Body of pancreas (tissue), 4 donors: Measurements from ENCODE around the gene AMACR. TPM values are rescaled to one million over a fixed set of nuclear protein-coding genes. Genes with fewer than 3 reads are reported as not detected.

ENCODE experiments used
- ATAC-seq: fragments of 150-250 bp; one replicate; pipeline ENCODE4 v1.9.1; 2016
- DNase-seq, 4 donors: peaks; one replicate each; pipeline ENCODE4 v3.0.0-alpha.2; 2019
- H3K27ac ChIP-seq, 4 donors: fragments of 200-600 bp; sonication (generic); 1 replicate in 3 of 4; 2 replicates in 1 of 4; pipeline versions ENCODE4 v1.5.1 to v1.6.1; 2016 to 2019; ENCODE audit warnings: mild to moderate bottlenecking in 1 of 4, mixed read lengths in 1 of 4, moderate library complexity in 1 of 4
- H3K27me3 ChIP-seq, 2 donors: fragments of 200-600 bp; sonication (generic); one replicate each; pipeline ENCODE4 v1.6.0; 2016; ENCODE audit warnings: mild to moderate bottlenecking in 1 of 2
- H3K36me3 ChIP-seq, 2 donors: fragments of 200-600 bp; sonication (generic); replicated peaks in 1 of 2; 2 replicates each; pipeline ENCODE4 v1.5.1; 2016; ENCODE audit warnings: low read depth in 2 of 2; ENCODE audit not compliant: insufficient read depth in 1 of 2
- H3K4me1 ChIP-seq: fragments of 200-600 bp; sonication (generic); one replicate; pipeline ENCODE4 v1.6.0; 2016
- H3K4me3 ChIP-seq, 2 donors: fragments of 200-600 bp; sonication (generic); 1 replicate in 1 of 2; 2 replicates in 1 of 2; pipeline ENCODE4 v1.5.1; 2016 to 2019
- H3K9me3 ChIP-seq, 3 donors: fragments of 200-600 bp; sonication (generic); 1 replicate in 2 of 3; 2 replicates in 1 of 3; pipeline ENCODE4 v1.5.1; 2016
- CTCF ChIP-seq, 7 experiments: fragments of 450-650 bp in 4 of 7; fragments of 200-600 bp in 3 of 7; sonication (generic) in 3 of 7; IDR thresholded peaks; one replicate each; pipeline ENCODE4 v1.5.1; 2016 to 2019; ENCODE audit warnings: antibody characterized with exemption in 7 of 7
- POLR2A ChIP-seq, 3 donors: fragments of 450-650 bp; IDR thresholded peaks; one replicate each; pipeline ENCODE4 v1.6.1; 2016; ENCODE audit warnings: antibody characterized with exemption in 3 of 3, mild to moderate bottlenecking in 2 of 3
- WGBS, 2 donors: methylation state at CpG; one replicate each; pipeline ENCODE4 v1.1.5; 2017; 5-methylcytosine and 5-hydroxymethylcytosine counted together
- intact Hi-C: fragments of 100-400 bp; cut with DNase I; formaldehyde crosslinking; loops from one replicate; pipeline ENCODE4 v1.15.1; 2023
- total RNA-seq, 2 donors: library from RNA; depleted of rRNA; stranded (reverse); fragments of >200 nt; gene quantifications; one replicate each; pipeline ENCODE4 v1.1.0, GENCODE V29; 2016

AMACR gene
- total RNA-seq, 2 donors from 2014 or later, result 5.4 to 7.3 TPM

GRCh38 chr5:34009610-34010009 lies 1.8 kb upstream of the AMACR start:
- TF ChIP-seq CTCF (IDR thresholded peaks at IDR 0.05) (no peak), POLR2A (IDR thresholded peaks at IDR 0.05) (no peak)
- H3K27ac ChIP-seq, result no peak overlapping the region
- no peak for ATAC-seq

GRCh38 chr5:34008802-34009201 lies 952 bp upstream of the AMACR start:
- Histone ChIP-seq H3K27ac (peak overlapping the region in 3 of 4 donors; percentile 88 to 95 (median 89)), H3K9me3 (no peaks in the 10 kb centered on the region), H3K4me1 (peaks cover 28% of the 10 kb centered on the region), H3K27me3 (no peaks in the 10 kb centered on the region), H3K36me3 (no peaks in the 10 kb centered on the region), H3K4me3 (peak overlapping the region; percentile 48 to 60)
- WGBS, 2 donors, result 2 to 5% methylated on average over 1 of the region's 1 CpG
- TF ChIP-seq POLR2A (IDR thresholded peaks at IDR 0.05), result no peak
- TF ChIP-seq CTCF (IDR thresholded peaks at IDR 0.05), result no peak
- ATAC-seq (no peak), DNase-seq (no peak)
- intact Hi-C loops, result no loop called here

More at GRCh38 chr5:34009610-34010009, 1.8 kb upstream of the AMACR start:
- Histone ChIP-seq H3K4me1 (peaks cover 28% of the 10 kb centered on the region), H3K36me3 (no peaks in the 10 kb centered on the region), H3K9me3 (no peaks in the 10 kb centered on the region), H3K27me3 (no peaks in the 10 kb centered on the region), H3K4me3 (no peak overlapping the region)
- intact Hi-C loops, result no loop called here
- DNase-seq, result no peak
- 64 to 91% methylated on average over 1 of the region's 1 CpG for WGBS, 2 donors

- peak; percentile 11 to 23 (median 20) for DNase-seq
- no peak for ATAC-seq
- H3K27ac ChIP-seq, result peak overlapping the region; percentile 83 to 95 (median 88)
- peak overlapping the region; percentile 48 to 60 for H3K4me3 ChIP-seq
- WGBS, 2 donors, result 0 to 1% methylated on average over 11 of the region's 11 CpGs
- no peaks in the 10 kb centered on the region for H3K9me3 ChIP-seq
- intact Hi-C loops, result no loop called here
- H3K36me3 ChIP-seq, result no peaks in the 10 kb centered on the region
- H3K27me3 ChIP-seq, result no peaks in the 10 kb centered on the region
- peaks cover 24% of the 10 kb centered on the region for H3K4me1 ChIP-seq
- TF ChIP-seq CTCF (IDR thresholded peaks at IDR 0.05), result no peak
- TF ChIP-seq POLR2A (IDR thresholded peaks at IDR 0.05), result no peak
Measured at GRCh38 chr5:34007201-34007620, 639 bp downstream of the AMACR start.

- no peak for DNase-seq
- Histone ChIP-seq H3K36me3 (no peaks in the 10 kb centered on the region), H3K27me3 (no peaks in the 10 kb centered on the region), H3K27ac (no peak overlapping the region), H3K9me3 (no peaks in the 10 kb centered on the region), H3K4me1 (peaks cover 29% of the 10 kb centered on the region), H3K4me3 (no peak overlapping the region)
- no peak for ATAC-seq
- WGBS, 2 donors, result 88 to 91% methylated on average over 4 of the region's 4 CpGs
- no peak for TF ChIP-seq POLR2A (IDR thresholded peaks at IDR 0.05)
- no peak for TF ChIP-seq CTCF (IDR thresholded peaks at IDR 0.05)
- intact Hi-C loops, result no loop called here
Measured at GRCh38 chr5:34005681-34006080, 2.2 kb downstream of the AMACR start.

- intact Hi-C loops, result no loop called here
- Histone ChIP-seq H3K4me1 (peaks cover 29% of the 10 kb centered on the region), H3K4me3 (no peak overlapping the region), H3K27ac (no peak overlapping the region), H3K27me3 (no peaks in the 10 kb centered on the region), H3K9me3 (no peaks in the 10 kb centered on the region), H3K36me3 (no peaks in the 10 kb centered on the region)
- no peak for ATAC-seq
- WGBS, 2 donors, result 77 to 85% methylated on average over 4 of the region's 4 CpGs
- TF ChIP-seq POLR2A (IDR thresholded peaks at IDR 0.05) (no peak), CTCF (IDR thresholded peaks at IDR 0.05) (no peak)
- DNase-seq, result no peak
Measured at GRCh38 chr5:34005211-34005610, 2.6 kb downstream of the AMACR start.
